T-helper 17 cell (primary cell): ENCODE results near the gene PMVK. TPM values are rescaled to one million over a fixed set of nuclear protein-coding genes. Genes with fewer than 3 reads are reported as not detected.
A peak's percentile ranks its signal among the peaks of the same experiment; 100 is the strongest.
"Not testable (repeated sequence)": the region's sequence is repeated elsewhere in the genome, so short reads cannot be mapped to it uniquely, and the experiment has no call there.

Experiments used
- ATAC-seq: fragments of 150-1000 bp; cut with Tn5 transposase; 2 replicates; pipeline ENCODE4 v1.10.0; 2021; ENCODE audit warnings: mild to moderate bottlenecking, moderate library complexity
- DNase-seq, 3 donors: peaks; one replicate each; pipeline versions ENCODE4 v3.0.0 to v3.0.0-alpha.2; 2020 to 2021
- H3K9me3 ChIP-seq: one replicate; pipeline ENCODE4 v1.7.0; 2013; ENCODE audit warnings: low read length, mild to moderate bottlenecking; ENCODE audit not compliant: control insufficient read depth, poor library complexity, severe bottlenecking
- H3K27ac Mint-ChIP-seq: one replicate; pipeline ENCODE4 v1.8.0; 2022; ENCODE audit warnings: mild to moderate bottlenecking, moderate library complexity, mixed read lengths
- H3K27me3 Mint-ChIP-seq: one replicate; pipeline ENCODE4 v1.8.0; 2022; ENCODE audit warnings: mixed read lengths
- H3K36me3 Mint-ChIP-seq: one replicate; pipeline ENCODE4 v1.8.0; 2022; ENCODE audit warnings: low read depth, mixed read lengths
- H3K4me1 Mint-ChIP-seq: one replicate; pipeline ENCODE4 v1.8.0; 2022; ENCODE audit warnings: mild to moderate bottlenecking, mixed read lengths
- H3K4me3 Mint-ChIP-seq: one replicate; pipeline ENCODE4 v1.8.0; 2022; ENCODE audit warnings: mild to moderate bottlenecking, moderate library complexity, mixed read lengths
- total RNA-seq, 4 donors: library from RNA in 2 of 4; stranded (reverse) in 2 of 4; gene quantifications; one replicate each; pipeline ENCODE4 v1.2.3 and lab custom pipeline; 2022 to 2026

Gene PMVK
- total RNA-seq, 2 donors from 2014 or later = 19.0 to 19.9 TPM

- Mint-ChIP-seq H3K27me3 (no peaks in the 10 kb centered on the region), H3K4me3 (no peak overlapping the region), H3K36me3 (peaks cover 5% of the 10 kb centered on the region), H3K4me1 (peaks cover 4% of the 10 kb centered on the region), H3K27ac (no peak overlapping the region)
- ATAC-seq (no peak), DNase-seq (no peak)
- no peaks in the 10 kb centered on the region for H3K9me3 ChIP-seq
These were observed 27.6 kb downstream of the PMVK start for GRCh38 chr1:154908937-154909336.

GRCh38 chr1:154908129-154908528 lies 28.4 kb downstream of the PMVK start:
- not testable (repeated sequence) for H3K9me3 ChIP-seq, H3K4me1 Mint-ChIP-seq, ATAC-seq, H3K27ac Mint-ChIP-seq, H3K27me3 Mint-ChIP-seq, DNase-seq, H3K4me3 Mint-ChIP-seq, H3K36me3 Mint-ChIP-seq

DNA sequence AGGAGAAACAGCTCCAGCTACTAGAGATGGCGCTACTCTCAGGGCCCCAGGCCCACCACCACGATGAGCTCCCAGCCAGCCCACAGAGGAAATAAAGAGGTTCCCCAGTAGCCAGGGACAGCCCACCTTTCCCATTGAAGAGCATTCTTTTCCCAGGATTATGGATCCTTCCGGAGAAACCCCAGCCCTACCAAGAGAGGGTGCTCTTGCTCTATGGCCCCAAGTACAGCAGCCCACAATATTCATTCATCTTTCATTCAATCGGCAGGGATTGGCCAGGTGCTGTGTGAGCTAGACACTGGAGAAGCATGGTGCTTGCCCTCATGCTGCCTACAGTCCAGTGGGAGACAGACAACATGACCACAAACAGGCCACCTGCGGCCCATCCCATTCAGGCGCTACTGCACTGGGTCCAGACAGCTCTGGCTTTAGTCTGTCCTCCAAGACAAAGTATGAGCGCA lies 29.9 kb downstream of the PMVK start:
- no peak for ATAC-seq
- H3K27ac Mint-ChIP-seq = no peak overlapping the region
- no peak for DNase-seq

GRCh38 chr1:154902938-154903566 lies 33.5 kb downstream of the PMVK start:
- Mint-ChIP-seq H3K4me3 (no peak overlapping the region), H3K4me1 (peaks cover 4% of the 10 kb centered on the region), H3K27me3 (no peaks in the 10 kb centered on the region), H3K36me3 (peaks cover 8% of the 10 kb centered on the region), H3K27ac (no peak overlapping the region)
- DNase-seq = no peak
- no peak for ATAC-seq
- no peaks in the 10 kb centered on the region for H3K9me3 ChIP-seq

More for the DNA sequence above, 29.9 kb downstream of the PMVK start:
- no peaks in the 10 kb centered on the region for H3K9me3 ChIP-seq
- Mint-ChIP-seq H3K4me1 (peaks cover 2% of the 10 kb centered on the region), H3K27me3 (no peaks in the 10 kb centered on the region), H3K36me3 (peaks cover 5% of the 10 kb centered on the region), H3K4me3 (no peak overlapping the region)

DNA sequence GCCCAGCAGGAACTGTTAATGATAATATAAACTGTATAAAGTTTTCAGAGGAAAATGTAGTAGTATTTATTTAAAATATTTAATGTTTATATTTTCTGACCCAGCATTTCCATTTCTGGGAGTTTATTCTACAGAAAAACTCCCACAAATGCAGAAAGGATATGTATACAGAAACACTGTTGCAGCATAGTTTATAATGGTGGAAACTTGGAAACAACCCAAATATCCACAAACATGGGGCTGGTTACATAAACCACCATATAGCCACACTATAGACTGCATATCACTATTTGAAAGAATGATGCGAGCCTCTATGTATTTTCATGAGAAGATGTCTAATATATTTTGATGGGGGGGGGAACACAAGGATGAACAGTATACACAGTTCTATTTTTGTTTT lies 34.9 kb downstream of the PMVK start:
- Mint-ChIP-seq H3K27me3 (no peaks in the 10 kb centered on the region), H3K36me3 (peaks cover 8% of the 10 kb centered on the region), H3K4me3 (no peak overlapping the region), H3K4me1 (peaks cover 4% of the 10 kb centered on the region), H3K27ac (no peak overlapping the region)
- H3K9me3 ChIP-seq = no peaks in the 10 kb centered on the region
- ATAC-seq (no peak), DNase-seq (no peak)

DNA sequence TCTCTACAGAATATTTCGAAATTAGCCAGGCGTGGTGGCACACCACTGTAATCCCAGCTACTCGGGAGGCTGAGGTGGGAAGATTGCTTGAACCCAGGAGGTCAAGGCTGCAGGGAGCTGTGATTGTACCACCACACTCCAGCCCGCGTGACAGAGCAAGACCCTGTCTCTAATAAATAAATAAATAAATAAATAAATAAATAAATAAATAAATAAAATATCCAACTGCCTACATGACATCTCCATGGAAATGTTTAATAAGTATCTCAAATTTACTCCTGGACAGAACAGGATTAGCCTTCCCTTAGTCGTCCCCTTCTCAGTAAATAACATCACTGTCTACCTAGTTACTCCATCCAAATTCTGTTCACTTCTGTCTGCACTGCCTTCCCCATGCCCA lies 37.5 kb downstream of the PMVK start:
- no peaks in the 10 kb centered on the region for H3K9me3 ChIP-seq
- Mint-ChIP-seq H3K27ac (no peak overlapping the region), H3K36me3 (peaks cover 8% of the 10 kb centered on the region), H3K27me3 (no peaks in the 10 kb centered on the region), H3K4me3 (no peak overlapping the region), H3K4me1 (peaks cover 4% of the 10 kb centered on the region)
- no peak for ATAC-seq
- DNase-seq = no peak

DNA sequence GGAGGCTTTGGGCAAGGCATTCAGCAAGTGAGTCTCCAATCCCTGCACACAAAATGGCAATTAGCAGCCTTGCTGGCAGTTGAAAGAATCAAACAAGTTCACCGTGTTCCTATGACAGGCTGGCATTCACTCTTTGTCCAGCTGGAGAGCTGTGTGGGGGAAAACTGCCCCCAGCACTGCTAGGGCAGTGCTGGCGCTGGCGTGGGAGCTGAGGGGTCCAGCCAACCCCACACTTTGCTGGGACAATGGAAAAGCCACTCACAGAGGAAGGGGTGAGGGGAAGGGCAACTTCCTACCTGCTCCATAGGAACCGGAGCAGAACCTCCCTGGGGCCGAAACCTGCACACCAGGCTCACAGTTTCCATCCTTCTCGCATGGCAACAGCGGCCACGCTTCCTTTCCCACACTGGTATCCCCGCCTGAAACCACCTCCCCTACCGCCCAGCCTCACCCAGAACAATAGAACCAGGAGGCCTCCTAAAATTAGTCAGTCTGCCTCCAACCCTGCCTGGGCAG lies 39.7 kb downstream of the PMVK start:
- no peaks in the 10 kb centered on the region for H3K27me3 Mint-ChIP-seq
- H3K9me3 ChIP-seq = no peaks in the 10 kb centered on the region
- peaks cover 8% of the 10 kb centered on the region for H3K36me3 Mint-ChIP-seq
- H3K4me3 Mint-ChIP-seq = no peak overlapping the region
- DNase-seq (no peak), ATAC-seq (no peak)
- H3K27ac Mint-ChIP-seq = no peak overlapping the region
- peaks cover 4% of the 10 kb centered on the region for H3K4me1 Mint-ChIP-seq

DNA sequence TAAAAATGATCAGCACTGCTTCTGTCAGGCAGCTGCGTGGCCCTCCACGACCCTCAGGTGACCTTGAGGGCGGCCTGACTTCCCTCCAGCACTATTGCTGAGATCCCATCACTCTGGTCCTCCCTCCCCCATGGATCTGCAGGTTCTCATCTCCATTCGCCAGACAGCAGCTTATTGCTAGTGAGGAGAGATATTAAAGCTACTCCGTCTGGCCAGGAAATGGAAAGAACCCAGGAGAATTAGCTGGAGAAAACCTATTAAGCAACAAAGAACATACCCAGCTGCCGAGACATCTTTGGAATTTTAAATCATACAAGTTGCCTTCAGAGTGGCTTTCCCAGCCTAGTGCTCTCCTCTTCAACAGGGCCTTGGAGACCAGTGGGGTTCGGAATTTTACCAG lies 40.7 kb downstream of the PMVK start:
- DNase-seq (no peak), ATAC-seq (no peak)
- Mint-ChIP-seq H3K4me3 (no peak overlapping the region), H3K4me1 (peaks cover 4% of the 10 kb centered on the region), H3K36me3 (peaks cover 8% of the 10 kb centered on the region), H3K27ac (no peak overlapping the region), H3K27me3 (no peaks in the 10 kb centered on the region)
- H3K9me3 ChIP-seq = no peaks in the 10 kb centered on the region

DNA sequence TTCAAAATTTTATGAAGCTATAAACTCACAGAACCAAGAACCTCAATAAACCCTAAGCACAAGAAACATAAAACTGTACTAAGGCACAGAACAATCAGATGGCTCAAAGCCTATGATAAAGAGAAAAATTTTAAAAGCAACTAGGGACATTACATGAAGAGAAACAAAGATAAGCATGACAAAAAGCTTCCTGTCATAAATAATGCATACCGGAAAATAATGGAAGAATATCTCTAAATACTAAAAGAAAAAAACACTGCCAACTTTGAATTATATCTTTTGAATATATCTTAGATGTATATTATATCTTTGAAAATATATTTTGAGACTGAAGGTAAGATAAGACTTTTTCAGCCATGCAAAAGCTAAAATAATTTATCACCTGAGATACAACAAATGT lies 45.1 kb downstream of the PMVK start:
- peaks cover 12% of the 10 kb centered on the region for H3K27me3 Mint-ChIP-seq
- no peak overlapping the region for H3K27ac Mint-ChIP-seq
- ATAC-seq (no peak), DNase-seq (no peak)
- H3K4me3 Mint-ChIP-seq = no peak overlapping the region
- H3K9me3 ChIP-seq = no peaks in the 10 kb centered on the region
- peaks cover 4% of the 10 kb centered on the region for H3K4me1 Mint-ChIP-seq
- peaks cover 2% of the 10 kb centered on the region for H3K36me3 Mint-ChIP-seq

DNA sequence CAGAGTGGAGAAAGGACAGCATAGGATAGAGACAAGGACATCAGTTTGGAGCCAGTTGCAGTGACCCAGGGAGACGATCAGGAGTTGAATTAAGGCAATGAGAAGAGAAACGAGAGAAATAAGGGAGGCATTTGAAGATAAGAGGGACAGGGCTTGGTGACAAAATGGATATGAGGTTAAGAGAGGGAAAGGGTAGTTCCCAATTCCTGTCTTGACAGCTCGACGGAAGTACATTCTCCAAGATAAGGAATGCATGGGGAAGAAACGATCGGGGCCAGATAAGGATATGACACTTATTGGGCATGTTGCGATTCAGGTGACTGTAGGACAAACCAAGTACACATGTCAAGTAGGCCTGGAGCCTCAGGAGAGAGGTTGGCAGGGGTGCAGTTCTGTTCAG lies 47.8 kb downstream of the PMVK start:
- peaks cover 12% of the 10 kb centered on the region for H3K4me1 Mint-ChIP-seq
- peaks cover 12% of the 10 kb centered on the region for H3K27me3 Mint-ChIP-seq
- no peak overlapping the region for H3K27ac Mint-ChIP-seq
- ATAC-seq (no peak), DNase-seq (no peak)
- H3K4me3 Mint-ChIP-seq = no peak overlapping the region
- H3K36me3 Mint-ChIP-seq = peaks cover 5% of the 10 kb centered on the region
- no peaks in the 10 kb centered on the region for H3K9me3 ChIP-seq

DNA sequence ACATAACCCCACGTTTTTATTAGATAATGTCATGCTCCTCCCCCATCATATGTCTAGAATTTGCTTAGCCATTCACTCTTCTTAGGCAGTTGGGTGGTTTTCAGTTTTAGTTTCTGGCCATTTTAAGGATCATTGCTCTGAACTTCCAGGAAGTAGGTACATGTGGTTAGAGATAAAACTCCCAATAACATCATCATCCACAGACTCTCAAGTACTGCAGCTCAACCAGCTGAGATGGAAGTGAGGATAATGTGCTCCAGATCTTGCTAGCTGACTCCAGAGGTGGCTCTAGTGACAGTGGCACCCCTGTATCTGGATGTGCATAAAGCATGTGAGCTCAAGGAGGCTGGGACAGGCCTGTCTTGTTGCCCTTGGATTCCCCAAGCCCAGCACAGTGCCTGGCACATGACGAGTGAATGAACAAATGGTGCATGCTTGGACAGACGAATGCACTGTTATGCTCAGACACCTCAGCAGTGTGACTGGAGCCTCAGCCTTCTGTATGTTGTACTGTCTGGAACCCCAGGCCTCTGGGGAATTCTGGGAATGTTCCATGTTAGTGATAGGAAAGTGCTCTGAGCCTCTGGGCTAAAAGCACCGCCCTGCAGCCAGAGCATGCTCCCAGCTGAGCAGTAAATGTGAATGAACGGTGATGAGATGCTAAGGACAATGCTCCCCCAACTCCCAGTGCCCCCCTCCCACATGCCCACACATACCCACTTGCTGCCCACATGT lies 50.1 kb downstream of the PMVK start:
- peaks cover 5% of the 10 kb centered on the region for H3K36me3 Mint-ChIP-seq
- H3K9me3 ChIP-seq = no peaks in the 10 kb centered on the region
- peaks cover 12% of the 10 kb centered on the region for H3K4me1 Mint-ChIP-seq
- no peak overlapping the region for H3K27ac Mint-ChIP-seq
- ATAC-seq (no peak), DNase-seq (no peak)
- peaks cover 12% of the 10 kb centered on the region for H3K27me3 Mint-ChIP-seq
- no peak overlapping the region for H3K4me3 Mint-ChIP-seq

DNA sequence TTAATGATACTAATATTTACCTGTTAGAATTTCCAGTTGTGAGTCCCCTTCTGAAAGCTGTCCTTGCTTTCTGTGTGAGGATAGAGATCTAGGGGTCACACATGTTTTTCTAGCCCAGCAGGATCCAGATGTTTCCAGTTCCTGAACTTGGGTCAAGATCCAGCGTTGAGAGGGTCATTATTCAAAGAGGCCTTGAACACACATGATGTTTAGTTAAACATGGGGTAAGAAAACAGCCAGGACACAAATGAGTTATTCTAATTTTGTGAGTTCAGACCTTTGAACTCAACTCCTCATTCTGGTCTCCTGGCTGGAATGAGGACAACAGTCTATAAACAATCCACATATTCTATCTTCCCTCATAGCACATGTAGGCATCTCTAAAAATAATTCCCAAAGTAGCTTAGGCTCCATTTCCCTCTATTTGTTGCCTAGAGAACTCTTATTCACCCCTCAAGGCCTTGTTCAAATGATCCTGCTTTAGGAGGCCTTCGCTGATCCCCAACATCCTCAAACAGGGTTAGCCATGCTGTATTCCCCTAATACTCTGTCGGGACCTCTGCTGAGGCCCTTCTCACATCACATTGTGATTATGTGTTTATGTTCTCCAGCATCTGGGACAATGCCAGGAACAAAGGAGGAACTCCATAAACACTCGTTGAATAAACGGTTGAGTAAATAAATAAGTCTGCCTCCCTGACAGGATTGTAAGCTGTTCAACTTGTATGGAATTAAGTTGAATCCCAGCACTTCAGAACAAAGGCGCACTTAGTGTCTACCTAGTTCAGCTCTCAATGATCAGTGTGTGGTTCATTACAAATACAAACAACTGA lies 51.4 kb downstream of the PMVK start:
- H3K27ac Mint-ChIP-seq = peak overlapping the region; percentile 61
- H3K36me3 Mint-ChIP-seq = peaks cover 5% of the 10 kb centered on the region
- ATAC-seq = no peak
- peaks cover 12% of the 10 kb centered on the region for H3K27me3 Mint-ChIP-seq
- peaks cover 12% of the 10 kb centered on the region for H3K4me1 Mint-ChIP-seq
- no peak for DNase-seq
- no peaks in the 10 kb centered on the region for H3K9me3 ChIP-seq
- no peak overlapping the region for H3K4me3 Mint-ChIP-seq
